GM19328 (cell line): Measurements from ENCODE around the gene OXSR1.
"Not testable (repeated sequence)": the region's sequence is repeated elsewhere in the genome, so short reads cannot be mapped to it uniquely, and the experiment has no call there.

Experiments
- ATAC-seq: cut with Tn5 transposase; IDR thresholded peaks from one replicate; pipeline ENCODE4 v1.9.1; 2021; ENCODE audit warnings: mild to moderate bottlenecking, moderate library complexity; ENCODE audit not compliant: unreplicated experiment

OXSR1 gene

DNA sequence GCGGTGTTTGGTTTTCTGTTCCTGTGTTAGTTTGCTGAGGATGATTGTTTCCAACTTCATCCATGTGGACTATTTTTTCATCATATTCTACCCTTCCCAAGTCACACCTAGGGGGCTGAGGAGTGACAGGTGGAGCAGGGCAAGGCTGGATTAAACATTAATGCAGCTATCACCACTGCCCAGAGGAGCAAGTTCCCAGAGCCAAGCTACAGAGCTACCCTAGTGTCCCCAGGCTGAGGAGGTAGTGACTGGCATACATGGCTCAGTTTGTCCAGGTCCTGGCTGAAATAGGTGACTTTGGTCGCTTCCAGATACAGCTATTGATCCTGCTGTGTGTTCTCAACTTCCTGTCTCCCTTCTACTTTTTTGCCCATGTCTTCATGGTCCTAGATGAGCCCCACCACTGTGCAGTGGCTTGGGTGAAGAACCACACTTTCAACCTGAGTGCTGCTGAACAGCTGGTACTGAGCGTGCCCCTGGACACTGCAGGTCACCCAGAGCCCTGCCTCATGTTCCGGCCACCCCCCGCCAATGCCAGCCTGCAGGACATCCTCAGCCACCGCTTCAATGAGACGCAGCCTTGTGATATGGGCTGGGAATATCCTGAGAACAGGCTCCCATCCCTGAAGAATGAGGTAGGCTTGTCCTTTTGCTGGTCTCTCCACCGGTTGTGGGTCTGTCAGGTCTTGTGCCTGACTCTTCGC, 100.4 kb downstream of the OXSR1 start, which contains the start of gene SLC22A13:
Gene SLC22A13, plus strand, starts transcription at position 209 of the 704 bp plus-strand sequence. Its CDS starts 49 bp downstream, at position 258.
- ATAC-seq = no peak

DNA sequence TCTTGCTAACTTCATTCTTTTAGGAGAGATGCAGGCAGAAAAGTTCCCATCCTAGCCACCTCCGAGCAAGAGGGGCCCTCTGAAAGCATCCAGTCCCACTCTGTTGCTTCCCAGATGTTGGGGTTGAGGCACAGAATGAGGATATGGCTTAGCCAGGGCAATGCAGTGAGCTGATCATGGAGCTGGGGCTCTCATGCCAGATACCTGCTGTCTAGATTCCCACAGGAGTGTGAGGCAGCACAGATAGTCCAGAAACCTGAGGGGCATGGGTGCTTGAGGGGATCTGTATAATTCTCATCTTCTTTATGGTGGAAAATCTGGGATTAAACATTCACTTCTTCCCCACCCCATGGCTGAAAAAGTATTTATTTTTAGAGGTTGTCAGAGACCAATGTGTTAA, 101.5 kb downstream of the OXSR1 start:
- ATAC-seq = no peak

DNA sequence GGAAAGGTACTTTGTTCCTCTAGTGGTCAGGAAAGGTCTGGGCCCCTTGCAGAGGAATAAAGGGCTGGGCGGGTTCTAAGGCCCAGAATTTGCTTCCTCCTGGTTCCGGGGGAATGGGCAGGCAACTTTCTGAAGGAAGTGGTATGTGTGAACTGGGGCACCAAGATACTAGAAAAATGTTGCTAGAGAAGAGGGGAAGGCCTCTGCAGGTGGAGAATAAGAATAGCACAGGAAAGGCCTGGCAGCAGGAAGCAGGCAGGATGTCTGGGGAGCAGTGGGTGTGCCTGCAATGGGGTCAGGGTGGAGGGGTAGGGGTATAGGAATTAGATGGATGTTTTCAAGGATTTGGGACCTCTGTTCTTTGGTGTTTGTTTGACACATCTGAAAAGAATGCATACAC, 102.3 kb downstream of the OXSR1 start:
- no peak for ATAC-seq

DNA sequence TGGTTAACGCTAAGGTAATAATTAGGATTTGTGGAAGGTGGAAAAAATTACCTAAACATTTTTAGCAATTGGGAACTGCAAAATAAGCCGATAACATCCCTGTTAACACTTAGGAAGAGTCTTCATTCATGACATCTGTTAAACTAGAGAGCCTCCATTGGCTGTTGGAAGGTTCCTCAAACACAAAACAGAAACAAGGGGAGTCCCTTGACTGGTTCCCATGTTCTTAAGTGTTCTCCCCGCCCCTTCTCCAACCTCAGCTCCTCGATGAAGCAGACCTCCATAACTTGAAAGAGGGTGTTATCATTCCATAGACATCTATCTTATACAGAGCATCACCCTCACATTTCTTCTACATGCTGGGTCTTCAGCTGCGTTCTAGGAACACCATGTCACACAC, 102.8 kb downstream of the OXSR1 start:
- ATAC-seq = no peak

DNA sequence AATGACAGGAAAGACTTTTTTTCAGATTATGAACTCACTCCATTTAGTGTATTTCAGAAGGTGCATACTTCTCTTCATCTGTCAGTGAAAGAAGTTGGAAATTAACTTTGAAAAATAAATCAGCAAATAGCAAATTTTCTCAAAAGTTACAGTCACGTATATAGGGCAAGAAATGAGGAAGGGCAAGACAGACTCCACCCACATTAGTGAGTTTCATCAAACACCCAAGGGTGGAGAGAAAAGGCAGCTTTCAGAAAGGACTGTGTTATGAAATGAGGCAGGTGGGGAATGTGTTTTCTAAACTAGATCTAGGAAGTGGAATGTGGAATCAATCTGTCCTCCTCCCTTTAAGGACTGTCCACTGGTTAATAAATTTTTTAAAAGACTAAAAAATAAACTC, 103.2 kb downstream of the OXSR1 start:
- no peak for ATAC-seq

DNA sequence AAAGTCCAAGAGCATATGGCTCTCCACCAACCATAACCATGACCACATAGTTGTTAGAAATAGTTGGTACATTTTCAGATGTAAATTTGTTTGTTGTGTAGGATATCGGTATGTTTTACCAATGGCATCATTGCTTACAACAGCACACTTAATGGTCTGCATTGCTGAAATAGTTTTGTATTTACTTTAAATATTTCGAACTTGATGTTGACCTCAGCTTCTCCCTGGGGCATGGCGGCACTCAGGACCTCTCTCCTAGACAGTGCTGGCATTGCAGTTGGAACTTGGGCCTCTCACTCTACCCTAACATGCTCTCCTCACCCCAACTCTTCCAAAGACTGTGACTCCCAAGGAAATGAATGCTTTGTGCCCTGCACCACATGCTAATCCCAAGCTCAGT, 105.3 kb downstream of the OXSR1 start:
- ATAC-seq = no peak

DNA sequence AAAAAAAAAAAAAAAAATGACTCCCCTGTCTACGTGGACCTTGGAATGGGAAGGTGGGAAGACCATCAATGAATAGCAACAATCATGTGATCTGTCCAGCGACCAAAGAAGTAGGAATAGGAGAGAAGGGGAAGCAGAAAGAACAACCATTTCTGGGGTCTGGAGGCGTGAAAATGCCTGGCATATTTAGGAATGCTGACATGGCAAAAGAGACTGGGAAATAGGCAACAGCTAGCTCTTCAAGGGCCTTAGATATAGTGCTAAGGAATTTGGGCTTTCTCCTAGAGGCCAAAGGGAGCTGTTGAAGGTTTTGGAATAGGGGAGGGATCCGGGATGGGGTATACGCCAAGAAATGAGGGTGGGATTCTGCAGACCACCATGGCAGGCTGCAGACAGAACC, 106.2 kb downstream of the OXSR1 start:
- ATAC-seq = no peak

DNA sequence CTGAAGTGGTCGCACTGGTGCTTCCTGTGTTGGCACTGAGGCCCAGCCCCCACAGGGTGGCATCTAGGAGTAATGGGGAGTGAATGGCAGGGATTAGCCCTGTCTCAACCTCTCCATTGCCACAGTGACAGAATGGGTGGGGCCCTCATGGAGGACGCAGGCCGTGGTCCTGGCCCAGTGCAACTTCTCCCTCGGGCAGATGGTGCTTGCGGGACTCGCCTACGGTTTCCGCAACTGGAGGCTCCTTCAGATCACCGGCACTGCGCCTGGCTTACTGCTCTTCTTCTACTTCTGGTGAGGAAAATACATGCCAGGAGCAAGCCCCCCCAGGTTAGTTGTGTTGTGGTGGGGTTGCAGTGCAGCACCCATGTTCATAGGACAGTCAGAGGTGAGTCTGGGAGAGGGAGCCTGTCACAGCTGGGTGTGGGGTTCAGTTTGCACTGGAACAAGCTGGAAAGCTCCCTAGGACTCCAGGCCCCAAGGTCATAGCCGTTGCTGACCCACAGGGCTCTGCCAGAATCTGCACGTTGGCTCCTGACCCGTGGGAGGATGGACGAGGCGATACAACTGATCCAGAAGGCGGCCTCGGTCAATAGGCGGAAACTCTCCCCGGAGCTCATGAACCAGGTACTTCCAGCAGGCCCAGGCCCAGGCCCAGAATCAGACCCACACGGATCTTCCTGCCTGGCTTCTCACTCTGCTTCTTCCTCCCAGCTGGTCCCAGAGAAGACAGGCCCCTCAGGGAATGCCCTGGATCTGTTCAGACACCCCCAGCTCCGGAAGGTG, 109.7 kb downstream of the OXSR1 start:
- ATAC-seq = no peak

DNA sequence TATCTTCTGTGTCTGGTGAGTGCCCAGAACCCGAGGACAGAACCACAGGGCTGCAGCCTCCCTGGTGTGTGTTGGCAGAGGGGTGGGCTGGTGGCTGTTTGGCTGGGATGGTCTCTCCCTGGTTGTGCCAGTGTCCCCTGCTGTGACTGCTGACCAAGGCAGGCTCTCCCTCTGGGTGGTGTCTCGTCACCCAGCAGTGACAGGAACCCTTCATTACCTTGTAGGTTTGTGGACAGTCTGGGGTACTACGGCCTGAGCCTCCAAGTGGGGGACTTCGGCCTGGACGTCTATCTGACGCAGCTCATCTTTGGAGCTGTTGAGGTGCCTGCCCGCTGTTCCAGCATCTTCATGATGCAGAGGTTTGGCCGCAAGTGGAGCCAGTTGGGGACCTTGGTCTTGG, 110.3 kb downstream of the OXSR1 start:
- ATAC-seq = no peak

DNA sequence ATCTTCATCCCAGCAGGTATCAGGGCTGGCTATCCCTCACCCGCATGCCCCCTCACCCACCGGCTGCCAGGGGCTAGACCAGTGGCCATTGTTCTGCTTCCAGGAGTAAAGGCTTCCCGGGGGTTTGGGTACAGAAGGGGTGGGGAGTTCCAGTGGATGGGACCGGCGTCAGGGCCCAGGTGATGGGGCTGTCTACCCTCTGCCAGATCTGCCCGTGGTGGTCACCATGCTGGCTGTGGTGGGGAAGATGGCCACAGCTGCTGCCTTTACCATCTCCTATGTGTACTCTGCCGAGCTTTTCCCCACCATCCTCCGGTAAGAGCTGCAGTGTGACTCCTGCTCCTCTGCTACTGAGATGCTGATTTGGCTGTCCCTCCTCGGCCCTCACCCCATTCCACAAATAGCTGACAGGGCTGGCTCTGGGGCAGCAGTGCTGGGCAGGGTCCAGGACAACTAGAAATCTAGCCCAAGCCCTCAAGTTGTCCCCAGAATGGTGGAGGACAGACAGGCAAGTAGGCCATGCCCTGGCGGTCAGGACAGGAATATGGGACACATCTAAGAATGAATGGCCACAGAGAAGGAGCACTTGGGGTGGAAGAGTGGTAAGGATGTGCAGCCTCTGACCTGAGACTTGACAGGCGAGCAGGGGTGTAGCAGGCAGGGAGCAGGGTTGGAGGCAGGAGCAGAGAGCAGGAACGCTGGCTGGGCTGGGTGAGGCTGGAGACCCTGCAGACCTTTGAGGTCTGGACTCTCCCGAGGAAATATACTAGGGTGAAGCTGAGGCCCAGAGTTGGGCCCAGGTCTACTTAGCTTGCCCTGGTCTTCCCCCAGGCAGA, 111.0 kb downstream of the OXSR1 start:
- no peak for ATAC-seq

DNA sequence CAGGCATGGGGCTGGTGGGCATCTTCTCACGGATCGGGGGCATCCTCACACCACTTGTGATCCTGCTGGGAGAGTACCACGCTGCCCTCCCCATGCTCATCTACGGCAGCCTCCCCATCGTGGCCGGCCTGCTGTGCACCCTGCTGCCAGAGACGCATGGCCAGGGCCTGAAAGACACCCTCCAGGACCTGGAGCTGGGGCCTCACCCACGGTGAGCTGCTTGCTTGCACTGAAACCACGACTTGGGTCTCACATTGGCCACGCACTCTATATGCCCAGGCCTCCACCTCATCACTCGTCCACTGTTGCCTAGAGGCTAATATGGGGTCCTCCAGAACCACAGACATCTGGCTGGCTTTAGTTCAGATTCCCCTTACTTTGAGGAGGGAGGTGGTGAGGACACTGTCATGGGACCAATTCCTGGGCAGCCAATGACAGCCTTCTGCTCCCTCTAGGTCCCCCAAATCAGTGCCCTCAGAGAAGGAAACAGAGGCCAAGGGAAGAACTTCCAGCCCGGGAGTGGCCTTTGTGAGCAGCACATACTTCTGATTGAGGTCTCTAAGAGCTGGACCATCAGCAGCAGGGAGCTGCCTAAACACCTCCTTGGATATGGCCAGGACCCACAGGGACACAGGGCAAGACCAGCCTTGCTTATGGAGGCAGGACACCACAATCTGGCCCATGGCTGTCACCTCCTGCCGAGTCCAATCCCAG, 111.7 kb downstream of the OXSR1 start:
- no peak for ATAC-seq

DNA sequence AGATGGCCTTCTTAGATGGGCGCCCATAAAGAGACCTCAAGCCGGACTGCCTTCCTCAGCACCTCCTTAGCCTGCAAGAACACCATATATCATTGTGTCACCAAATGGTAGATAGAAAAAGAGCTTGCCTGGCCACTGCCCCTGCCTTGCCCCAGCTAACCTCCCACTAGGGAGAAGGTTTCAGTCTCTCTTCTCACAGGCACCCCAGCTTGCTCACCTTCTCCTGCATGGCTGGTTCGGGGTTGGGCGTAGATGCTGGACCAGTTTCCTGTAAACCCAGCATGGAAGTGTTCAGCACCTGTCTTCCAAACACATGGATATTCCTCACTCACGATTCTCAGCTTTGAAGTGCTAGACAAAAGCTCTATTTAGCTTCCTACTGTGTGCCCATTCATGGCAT, 113.5 kb downstream of the OXSR1 start:
- no peak for ATAC-seq

DNA sequence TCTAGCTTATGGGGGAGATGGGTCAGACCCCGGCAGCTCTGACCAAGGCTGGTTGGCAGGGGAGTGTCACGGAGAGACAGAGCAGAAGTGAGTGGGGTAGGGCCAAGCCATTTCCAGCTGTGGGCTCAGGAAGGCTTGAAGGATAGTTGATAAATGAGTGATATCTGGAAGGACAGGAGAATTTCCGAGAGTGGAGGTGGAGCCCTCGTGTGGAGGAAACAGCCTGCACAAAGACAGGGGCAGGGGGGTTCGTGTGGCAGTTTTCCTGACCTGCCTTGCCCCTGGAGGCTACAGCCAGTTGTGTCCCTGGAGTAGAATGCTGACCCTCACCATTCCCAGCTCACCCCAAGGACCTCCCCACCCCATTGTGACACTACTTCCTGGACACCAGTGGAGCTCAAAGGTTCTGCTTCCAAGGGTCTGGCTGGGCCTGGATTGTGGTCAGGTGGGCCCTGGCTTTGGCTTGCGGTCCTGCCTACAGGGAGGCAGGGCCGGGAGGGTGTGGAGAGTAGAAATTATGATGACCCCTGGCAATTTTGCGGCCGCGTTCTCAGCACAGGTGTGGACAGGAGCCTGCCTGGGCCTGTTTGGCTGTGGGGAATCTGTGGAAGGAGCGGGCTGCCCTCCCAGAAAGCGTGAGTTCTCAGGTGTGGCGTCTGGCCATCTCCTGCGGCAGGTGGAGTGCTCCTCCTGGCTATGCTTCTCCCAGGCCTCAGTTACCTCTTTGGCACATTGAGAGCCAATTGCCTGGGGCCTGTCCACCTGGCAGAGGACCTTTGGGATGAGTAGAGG, 116.8 kb downstream of the OXSR1 start, which contains the start of gene SLC22A14:
Gene SLC22A14, plus strand, starts transcription at position 400 of the 792 bp plus-strand sequence. CDS start 23,733 bp downstream, outside the sequence.
- no peak for ATAC-seq

DNA sequence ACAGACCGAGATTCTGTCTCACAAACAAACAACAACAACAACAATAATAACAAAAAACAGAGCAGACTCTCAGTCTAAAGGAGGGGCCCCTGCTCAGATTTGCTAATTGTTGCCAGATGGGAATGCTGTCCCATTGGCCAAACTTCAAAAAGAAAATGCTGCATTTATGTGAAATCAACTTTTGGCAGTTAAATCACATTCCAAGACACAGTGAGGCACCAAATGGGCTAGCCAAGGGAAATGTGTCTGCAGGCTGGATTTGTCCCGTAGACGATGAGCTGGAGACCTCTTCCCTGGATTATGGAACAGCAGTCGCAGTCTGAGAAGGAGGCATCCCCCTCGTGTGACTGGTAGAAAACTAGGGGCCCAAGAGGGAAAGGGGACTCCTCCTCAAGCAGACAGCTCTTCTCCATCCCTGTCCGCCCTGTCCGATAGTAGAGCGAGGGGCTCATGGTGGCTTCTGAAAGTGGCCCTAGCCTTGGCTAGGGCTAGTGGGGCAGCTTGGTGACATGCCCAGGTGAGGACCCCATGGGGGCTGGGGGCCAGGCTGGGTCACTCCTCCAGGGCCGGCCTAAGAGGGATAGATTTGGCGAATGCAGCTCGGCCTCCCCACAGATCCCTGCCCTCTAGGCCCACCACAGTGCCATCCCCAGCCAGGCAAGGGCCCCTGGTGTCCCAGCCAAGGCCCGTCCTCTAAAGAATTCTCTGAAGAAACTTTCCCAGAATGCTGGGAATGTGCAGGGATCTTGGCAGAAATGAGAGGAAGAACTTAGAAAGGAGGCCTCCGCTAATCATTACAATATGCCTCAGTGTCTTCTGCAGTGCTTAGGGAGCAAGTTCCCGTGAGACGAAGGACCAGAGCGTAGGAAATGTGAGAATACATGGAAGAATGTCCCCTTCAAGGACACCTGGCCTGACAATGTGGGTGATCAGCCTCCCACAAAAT, 118.7 kb downstream of the OXSR1 start:
- ATAC-seq = no peak

DNA sequence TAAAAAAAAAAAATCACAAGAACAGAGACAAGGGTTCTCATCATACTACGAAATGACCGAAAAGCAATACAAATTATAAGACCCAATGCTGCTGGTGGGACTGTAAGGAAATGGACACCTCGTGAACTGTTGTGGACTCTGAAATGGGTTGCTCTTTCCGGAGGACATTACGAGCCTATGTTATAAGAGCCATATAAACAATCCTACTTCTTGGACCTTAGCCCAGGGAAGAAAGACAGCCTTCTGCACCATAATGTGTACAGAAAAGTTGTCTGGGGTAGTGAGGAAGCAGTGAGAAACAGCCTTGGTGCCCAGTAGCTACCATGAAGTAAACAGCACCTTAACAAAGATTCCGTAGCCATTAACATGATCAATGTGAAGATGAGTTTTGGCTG, 119.4 kb downstream of the OXSR1 start:
- ATAC-seq = no peak

DNA sequence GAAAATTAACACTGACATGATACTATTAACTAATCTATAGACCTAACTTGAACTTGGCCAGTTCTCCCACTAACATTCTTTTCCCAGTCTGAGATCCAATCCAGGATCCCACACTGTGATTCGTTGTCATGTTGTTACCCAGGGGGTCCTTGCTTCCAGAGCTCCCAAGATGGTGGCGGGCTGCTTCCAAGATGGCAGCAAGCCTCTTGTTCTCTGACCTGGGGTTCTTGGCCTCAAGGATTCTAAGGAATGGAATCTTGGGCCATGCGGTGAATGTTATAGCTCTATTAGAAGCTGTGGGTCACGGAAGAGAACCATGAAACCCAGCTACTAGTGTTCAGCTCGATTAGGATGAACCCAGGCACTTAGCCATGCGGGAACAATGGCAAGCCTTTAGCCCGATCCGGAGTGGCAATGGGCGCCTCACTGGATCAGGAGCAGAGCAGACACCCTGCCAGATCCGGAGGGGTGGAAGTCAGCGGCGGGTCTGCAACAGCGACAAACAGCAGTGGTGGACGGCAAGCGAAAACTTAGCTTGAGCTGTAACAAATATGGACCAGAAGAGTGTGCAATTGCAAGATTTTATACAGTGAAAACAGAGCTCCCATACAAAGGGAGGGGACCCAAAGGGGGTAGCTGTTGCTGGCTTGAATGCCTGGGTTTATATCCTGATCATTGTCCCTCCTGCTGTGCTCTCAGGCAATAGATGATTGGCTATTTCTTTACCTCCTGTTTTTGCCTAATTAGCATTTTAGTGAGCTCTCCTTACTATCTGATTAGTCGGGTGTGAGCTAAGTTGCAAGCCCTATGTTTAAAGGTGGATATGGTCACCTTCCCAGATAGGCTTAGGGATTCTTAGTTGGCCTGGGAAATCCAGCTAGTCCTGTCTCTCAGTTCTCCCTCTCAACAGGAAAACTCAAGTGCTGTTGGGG, 124.2 kb downstream of the OXSR1 start:
- not testable (repeated sequence) for ATAC-seq

DNA sequence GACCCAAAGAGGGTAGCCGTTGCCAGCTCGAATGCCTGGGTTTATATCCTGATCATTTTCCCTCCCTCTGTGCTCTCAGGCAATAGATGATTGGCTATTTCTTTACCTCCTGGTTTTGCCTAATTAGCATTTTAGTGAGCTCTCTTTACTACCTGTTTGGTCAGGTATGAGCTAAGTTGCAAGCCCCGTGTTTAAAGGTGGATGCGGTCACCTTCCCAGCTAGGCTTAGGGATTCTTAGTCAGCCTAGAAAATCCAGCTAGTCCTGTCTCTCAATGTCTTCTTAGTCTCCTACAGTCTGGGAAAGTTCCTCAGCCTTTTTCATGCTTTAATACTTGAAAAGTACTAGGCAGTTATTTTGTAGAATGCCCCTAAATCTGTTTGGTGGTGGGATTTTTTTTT, 131.7 kb downstream of the OXSR1 start:
- ATAC-seq = not testable (repeated sequence)

DNA sequence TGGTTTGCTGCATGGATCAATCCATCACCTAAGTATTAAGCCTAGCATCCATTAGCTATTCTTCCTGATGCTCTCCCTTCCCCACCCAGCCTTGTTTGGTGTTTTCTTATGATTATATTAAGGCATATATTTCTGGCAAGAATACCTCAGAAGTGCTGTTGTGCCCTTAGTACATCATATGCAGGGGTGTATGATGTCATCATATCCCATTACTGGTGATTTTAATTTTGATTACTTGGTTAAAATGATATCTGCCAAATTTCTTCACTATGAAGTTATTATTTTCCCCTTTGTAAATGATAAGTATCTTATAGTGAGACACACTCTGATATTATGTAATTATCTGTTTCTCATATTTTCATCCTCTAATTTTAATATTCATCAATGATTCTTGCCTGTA, 132.2 kb downstream of the OXSR1 start:
- no peak for ATAC-seq
